HG03095 (cell line): Measurements from ENCODE around the gene FAM228A.

Source experiments
- ATAC-seq: cut with Tn5 transposase; IDR thresholded peaks from one replicate; pipeline ENCODE4 v1.9.1; 2021; ENCODE audit warnings: moderate library complexity; ENCODE audit not compliant: unreplicated experiment

Gene FAM228A

GRCh38 chr2:24222946-24223345, 48.1 kb downstream of the FAM228A start:
- ATAC-seq: no peak

- no peak for ATAC-seq
Observed at GRCh38 chr2:24225499-24226242, 50.8 kb downstream of the FAM228A start.

GRCh38 chr2:24228470-24228869, 53.6 kb downstream of the FAM228A start:
- ATAC-seq: no peak

- no peak for ATAC-seq
Observed at GRCh38 chr2:24231461-24231881, 56.6 kb downstream of the FAM228A start.

GRCh38 chr2:24233321-24233720, 58.5 kb downstream of the FAM228A start:
- ATAC-seq: no peak

GRCh38 chr2:24237313-24237712, 62.5 kb downstream of the FAM228A start:
- ATAC-seq: no peak

GRCh38 chr2:24238158-24238557, 63.3 kb downstream of the FAM228A start:
- no peak for ATAC-seq

- no peak for ATAC-seq
Observed at GRCh38 chr2:24239553-24239952, 64.7 kb downstream of the FAM228A start.
